Neural cell (in vitro differentiated cells): ENCODE data around the gene OR9A4. TPM values are rescaled to one million over a fixed set of nuclear protein-coding genes. Genes with fewer than 3 reads are reported as not detected.

ENCODE experiments used
- H2AFZ ChIP-seq: fragments of 200-600, 300-800 bp; sonication (generic), shearing (Covaris generic); 2 replicates; pipeline ENCODE4 v1.6.0; 2014; ENCODE audit warnings: low read depth, mild to moderate bottlenecking, antibody characterized with exemption, low read length, moderate library complexity
- H3F3A ChIP-seq: fragments of 200-600 bp; shearing (Covaris generic); 2 replicates; pipeline ENCODE4 v1.6.1; 2016; ENCODE audit warnings: mild to moderate bottlenecking, moderate library complexity, mixed read lengths, antibody characterized with exemption, low read length; ENCODE audit not compliant: insufficient read depth, poor library complexity, severe bottlenecking
- H3K27ac ChIP-seq: fragments of 200-600, 300-800 bp; sonication (generic), shearing (Covaris generic); 2 replicates; pipeline ENCODE4 v1.5.1; 2014; ENCODE audit warnings: mild to moderate bottlenecking, low read length, moderate library complexity
- H3K27me3 ChIP-seq: fragments of 300-800, 200-600 bp; sonication (generic), shearing (Covaris generic); 2 replicates; pipeline ENCODE4 v1.6.0; 2014; ENCODE audit warnings: mild to moderate bottlenecking, low read depth, low read length, moderate library complexity; ENCODE audit not compliant: insufficient read depth
- H3K36me3 ChIP-seq: fragments of 300-800, 200-600 bp; sonication (generic), shearing (Covaris generic); 2 replicates; pipeline ENCODE4 v1.5.1; 2014; ENCODE audit warnings: mild to moderate bottlenecking, antibody characterized with exemption, low read length, moderate library complexity; ENCODE audit not compliant: insufficient read depth
- H3K4me2 ChIP-seq: fragments of 300-800, 200-600 bp; sonication (generic), shearing (Covaris generic); 2 replicates; pipeline ENCODE4 v1.6.0; 2014; ENCODE audit warnings: mild to moderate bottlenecking, low read length
- H3K4me3 ChIP-seq: fragments of 300-800, 200-600 bp; sonication (generic), shearing (Covaris generic); 2 replicates; pipeline ENCODE4 v1.5.1; 2014; ENCODE audit warnings: mild to moderate bottlenecking, low read length, moderate library complexity
- H3K79me2 ChIP-seq: fragments of 200-600 bp; shearing (Covaris generic); replicated peaks from 2 replicates; pipeline ENCODE4 v1.6.0; 2014; ENCODE audit warnings: mild to moderate bottlenecking, low read length, moderate library complexity; ENCODE audit not compliant: insufficient read depth
- H3K9ac ChIP-seq: fragments of 300-800, 200-600 bp; sonication (generic), shearing (Covaris generic); 2 replicates; pipeline ENCODE4 v1.6.1; 2016; ENCODE audit warnings: mild to moderate bottlenecking, low read length, mixed read lengths
- H3K9me2 ChIP-seq: fragments of 200-600 bp; shearing (Covaris generic); 2 replicates; pipeline ENCODE4 v1.6.1; 2016; ENCODE audit warnings: mild to moderate bottlenecking, low read length, mixed read lengths; ENCODE audit not compliant: insufficient read depth
- H3K9me3 ChIP-seq: fragments of 200-600, 300-800 bp; sonication (generic), shearing (Covaris generic); 2 replicates; pipeline ENCODE4 v1.6.1; 2016; ENCODE audit warnings: mild to moderate bottlenecking, mixed run types, low read length, moderate library complexity, mixed read lengths
- H4K20me1 ChIP-seq: fragments of 200-600 bp; shearing (Covaris generic); 2 replicates; pipeline ENCODE4 v1.6.1; 2016; ENCODE audit warnings: mild to moderate bottlenecking, mixed run types; ENCODE audit not compliant: insufficient read depth
- CTCF ChIP-seq: fragments of 450-650 bp; IDR thresholded peaks from 2 replicates; pipeline ENCODE4 v1.5.1; 2014; ENCODE audit warnings: antibody characterized with exemption, mild to moderate bottlenecking, moderate library complexity; ENCODE audit not compliant: poor library complexity, severe bottlenecking
- EP300 ChIP-seq: fragments of 450-650 bp; conservative IDR thresholded peaks from 2 replicates; pipeline ENCODE4 v1.6.1; 2014; ENCODE audit warnings: antibody characterized with exemption, mild to moderate bottlenecking, moderate library complexity; ENCODE audit not compliant: poor library complexity, severe bottlenecking
- EZH2 ChIP-seq: fragments of 200-600, 300-800 bp; shearing (Covaris generic), sonication (generic); IDR thresholded peaks from 2 replicates; pipeline ENCODE4 v1.6.1; 2014; ENCODE audit warnings: antibody characterized with exemption, low read length, borderline replicate concordance, mild to moderate bottlenecking; ENCODE audit not compliant: insufficient read depth, poor library complexity, severe bottlenecking
- MXI1 ChIP-seq: fragments of 450-650 bp; conservative IDR thresholded peaks from 2 replicates; pipeline ENCODE4 v1.6.1; 2014; ENCODE audit warnings: antibody characterized with exemption, mild to moderate bottlenecking; ENCODE audit not compliant: poor library complexity, severe bottlenecking
- POLR2AphosphoS5 ChIP-seq: IDR thresholded peaks from 2 replicates; pipeline ENCODE4 v1.6.1; 2012
- RAD21 ChIP-seq: fragments of 450-650 bp; conservative IDR thresholded peaks from 2 replicates; pipeline ENCODE4 v1.6.1; 2014; ENCODE audit warnings: antibody characterized with exemption, mild to moderate bottlenecking, moderate library complexity
- REST ChIP-seq: IDR thresholded peaks from 2 replicates; pipeline ENCODE4 v1.6.1; 2012; ENCODE audit warnings: borderline replicate concordance
- SMC3 ChIP-seq: fragments of 450-650 bp; conservative IDR thresholded peaks from 2 replicates; pipeline ENCODE4 v1.6.1; 2014; ENCODE audit warnings: antibody characterized with exemption, mild to moderate bottlenecking, moderate library complexity; ENCODE audit not compliant: poor library complexity
- TAF1 ChIP-seq: IDR thresholded peaks from 2 replicates; pipeline ENCODE4 v1.6.1; 2012; ENCODE audit warnings: low read depth
- polyA minus RNA-seq: library from RNA; depleted of rRNA, polyadenylated mRNA; stranded (reverse); fragments of >200 nt; gene quantifications from 2 replicates; pipeline ENCODE4 v1.2.3, GENCODE V29; 2014
- polyA plus RNA-seq: library from polyadenylated mRNA; depleted of rRNA; stranded (reverse); fragments of >200 nt; gene quantifications from 2 replicates; pipeline ENCODE4 v1.2.3, GENCODE V29; 2014

OR9A4 gene
- polyA plus RNA-seq: 0.78 TPM in 1 of 2 replicates, not detected in the other
- 3.2 and 3.7 TPM in 2 replicates for polyA minus RNA-seq

GRCh38 chr7:141916099-141916498 is at the start of gene OR9A4:
Gene OR9A4, plus strand, starts transcription at chr7:141916399. Its CDS starts 2,477 bp downstream, at chr7:141918876.
- Histone ChIP-seq H2AFZ (no peak within 1 kb of the TSS), H4K20me1 (no peaks in the 10 kb centered on the region), H3K36me3 (no peaks in the 10 kb centered on the region), H3K9ac (no peak within 1 kb of the TSS), H3K79me2 (no peaks in the 10 kb centered on the region), H3K9me2 (no peaks in the 10 kb centered on the region), H3K4me3 (no peak within 1 kb of the TSS), H3K9me3 (no peaks in the 10 kb centered on the region), H3K4me2 (no peak within 1 kb of the TSS), H3K27ac (no peak within 1 kb of the TSS), H3F3A (no peaks in the 10 kb centered on the region), H3K27me3 (no peaks in the 10 kb centered on the region)
- TF ChIP-seq TAF1 (no peak), EZH2 (no peak), POLR2AphosphoS5 (no peak), REST (no peak), CTCF (no peak), SMC3 (no peak), MXI1 (no peak), EP300 (no peak), RAD21 (no peak)

GRCh38 chr7:141866974-141867373 is 49.2 kb upstream of the OR9A4 start:
- Histone ChIP-seq H3K4me3 (no peak overlapping the region), H3K36me3 (no peaks in the 10 kb centered on the region), H3K9me2 (no peaks in the 10 kb centered on the region), H3K79me2 (no peaks in the 10 kb centered on the region), H3K27me3 (no peaks in the 10 kb centered on the region), H4K20me1 (no peaks in the 10 kb centered on the region), H3K4me2 (no peak overlapping the region), H3K9ac (no peak overlapping the region), H2AFZ (no peak overlapping the region), H3F3A (no peaks in the 10 kb centered on the region), H3K27ac (no peak overlapping the region), H3K9me3 (no peaks in the 10 kb centered on the region)
- TF ChIP-seq TAF1 (no peak), EZH2 (no peak), REST (no peak), RAD21 (no peak), CTCF (no peak), SMC3 (no peak), EP300 (no peak), MXI1 (no peak), POLR2AphosphoS5 (no peak)
